ENCODE data around the gene ARMC2.

- TF ChIP-seq POLR2AphosphoS5 (IDR thresholded peaks at IDR 0.05), result peak in 1 of 3 donors; percentile 50
- TF ChIP-seq CTCF (IDR thresholded peaks at IDR 0.05), result no peak
Observed at GRCh38 chr6:108831104-108831503, 17.1 kb upstream of the ARMC2 start.
